Measurements from ENCODE around the gene BCL2L11.

DNA sequence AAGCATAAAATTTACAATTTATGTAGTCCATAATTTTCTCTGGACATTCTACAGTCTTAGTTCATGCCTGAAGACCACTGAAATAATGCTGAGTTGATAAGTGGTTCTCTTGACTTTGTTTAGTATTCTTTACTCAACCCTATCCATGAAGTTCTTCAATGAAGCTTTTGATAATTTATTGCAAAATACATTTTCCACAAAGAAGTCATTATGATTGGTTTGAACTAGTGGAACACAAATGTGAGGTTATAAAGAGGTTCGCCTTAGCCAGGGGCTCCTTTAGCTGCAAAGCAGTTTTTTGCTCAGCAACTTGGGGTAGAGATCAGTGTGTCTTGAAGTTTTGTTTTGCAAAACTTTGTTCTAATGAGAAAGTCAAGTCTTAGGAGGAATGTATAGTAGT, 5.9 kb downstream of the BCL2L11 start:
- TF ChIP-seq POLR2A (IDR thresholded peaks at IDR 0.05) = no peak
- TF ChIP-seq, protein P1, sequence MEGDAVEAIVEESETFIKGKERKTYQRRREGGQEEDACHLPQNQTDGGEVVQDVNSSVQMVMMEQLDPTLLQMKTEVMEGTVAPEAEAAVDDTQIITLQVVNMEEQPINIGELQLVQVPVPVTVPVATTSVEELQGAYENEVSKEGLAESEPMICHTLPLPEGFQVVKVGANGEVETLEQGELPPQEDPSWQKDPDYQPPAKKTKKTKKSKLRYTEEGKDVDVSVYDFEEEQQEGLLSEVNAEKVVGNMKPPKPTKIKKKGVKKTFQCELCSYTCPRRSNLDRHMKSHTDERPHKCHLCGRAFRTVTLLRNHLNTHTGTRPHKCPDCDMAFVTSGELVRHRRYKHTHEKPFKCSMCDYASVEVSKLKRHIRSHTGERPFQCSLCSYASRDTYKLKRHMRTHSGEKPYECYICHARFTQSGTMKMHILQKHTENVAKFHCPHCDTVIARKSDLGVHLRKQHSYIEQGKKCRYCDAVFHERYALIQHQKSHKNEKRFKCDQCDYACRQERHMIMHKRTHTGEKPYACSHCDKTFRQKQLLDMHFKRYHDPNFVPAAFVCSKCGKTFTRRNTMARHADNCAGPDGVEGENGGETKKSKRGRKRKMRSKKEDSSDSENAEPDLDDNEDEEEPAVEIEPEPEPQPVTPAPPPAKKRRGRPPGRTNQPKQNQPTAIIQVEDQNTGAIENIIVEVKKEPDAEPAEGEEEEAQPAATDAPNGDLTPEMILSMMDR (IDR thresholded peaks at IDR 0.05) = no peak

Measured in transverse colon (tissue), 3 donors.